ENCODE measurements around the gene CCDC57. TPM values are rescaled to one million over a fixed set of nuclear protein-coding genes. Genes with fewer than 3 reads are reported as not detected.
A peak's percentile ranks its signal among the peaks of the same experiment; 100 is the strongest.

The CCDC57 gene
- total and polyA plus RNA-seq, 9 of the 15 experiments (the other 6 are each of a cell fraction or from before 2014, with no cell fraction given), result 0.83 to 36.2 (median 13.6) TPM

GRCh38 chr17:82229698-82230608 is 17.3 kb upstream of the CCDC57 start:
- no peak for ATAC-seq
- BruUV-seq (replicated peaks), result no TSS peak
- H3K4me1 ChIP-seq (replicated peaks in 1 of 2; ENCODE audit: control insufficient read depth in 2 of 2, insufficient read depth in 2 of 2, low read length in 2 of 2), result peaks cover 26 to 91% of the 10 kb centered on the region in 2 experiments
- TF ChIP-seq NR0B1 (IDR thresholded peaks at IDR 0.05; ENCODE audit: partially characterized antibody), result no peak
- TF ChIP-seq MED1 (CRISPR knock-in tag; IDR thresholded peaks at IDR 0.05; ENCODE audit: borderline replicate concordance), result no peak
- 0 out of 2 replicates have a peak, but pooled peaks have one; percentile 27 for TF ChIP-seq ZNF197 (CRISPR knock-in tag; IDR thresholded peaks at IDR 0.05; ENCODE audit: low read depth)
- no peak for TF ChIP-seq FIP1L1 (IDR thresholded peaks at IDR 0.05; ENCODE audit: low read depth, low read length, poor library complexity, severe bottlenecking)
- no peak for TF ChIP-seq TRIM25 (IDR thresholded peaks at IDR 0.05; ENCODE audit: borderline replicate concordance)
- TF ChIP-seq NR4A1 (CRISPR knock-in tag; IDR thresholded peaks at IDR 0.05), result no peak
- TF ChIP-seq NR4A1 (tag; IDR thresholded peaks at IDR 0.05), result 0 out of 2 replicates have a peak, but pooled peaks have one; percentile 20
- TF ChIP-seq CHD4 (IDR thresholded peaks at IDR 0.05; ENCODE audit: insufficient read depth, insufficient replicate concordance, low read depth, low read length, poor library complexity, severe bottlenecking), result no peak
- 0 out of 2 replicates have a peak, but pooled peaks have one; percentile 3 for TF ChIP-seq KAT7 (CRISPR knock-in tag; IDR thresholded peaks at IDR 0.05; ENCODE audit: borderline replicate concordance)
- no peak for TF ChIP-seq ZHX1 (conservative IDR thresholded peaks at IDR 0.05; ENCODE audit: low read length)
- TF ChIP-seq ZNF655 (CRISPR knock-in tag; IDR thresholded peaks at IDR 0.05), result no peak

More at GRCh38 chr17:82229698-82230608, 17.3 kb upstream of the CCDC57 start:
- intact Hi-C loops (cut with micrococcal nuclease) (no loop called here), in situ Hi-C loops (cut with MboI) (no loop called here)
- Histone ChIP-seq H3K9me3 (replicated peaks; ENCODE audit: control insufficient read depth, insufficient read depth, low read depth, low read length) (no peaks in the 10 kb centered on the region), H3K4me3 (peak overlapping the region; percentile 40; the same call in 1 of the 2 replicates), H3K27me3 (ENCODE audit: control insufficient read depth in 2 of 2, insufficient read depth in 2 of 2, low read length in 2 of 2) (no peaks in the 10 kb centered on the region), H3K27ac (ENCODE audit: extremely low read depth, low read depth, low read length) (peak overlapping the region; percentile 70), H3K9ac (ENCODE audit: insufficient read depth in 1 of 2, low read depth in 2 of 2, low read length in 2 of 2) (peak overlapping the region; percentile 61 to 85), H3K79me2 (ENCODE audit: control insufficient read depth, insufficient read depth, low read length) (no peaks in the 10 kb centered on the region; the same call in 2 of the 3 replicates), H2AFZ (ENCODE audit: low read depth, low read length) (0 out of 2 replicates have a peak overlapping the region, but pooled peaks have one; percentile 68), H4K20me1 (replicated peaks; ENCODE audit: control insufficient read depth, insufficient read depth, low read length) (no peaks in the 10 kb centered on the region), H3K4me2 (ENCODE audit: insufficient read depth, low read length) (peak overlapping the region; percentile 24; the same call in 1 of the 2 replicates), H3K9me1 (ENCODE audit: control insufficient read depth, insufficient read depth, low read length) (no peaks in the 10 kb centered on the region), H3K36me3 (ENCODE audit: control insufficient read depth, insufficient read depth, low read length) (no peaks in the 10 kb centered on the region)
- FAIRE-seq (no peak), DNase-seq (ENCODE audit: extremely low read depth in 1 of 4, low spot score in 3 of 4) (no peak)
- WGBS (ENCODE audit: insufficient coverage, low coverage, missing lambda C conversion rate), result 81% methylated on average over 20 of the region's 28 CpGs
- CTCF ChIA-PET (ENCODE audit: low intra/inter-chr PET ratio), result no interaction called here
- POLR2A ChIA-PET, result interaction anchor here (0.6 to 1.0 kb wide), 5 partner anchors 9 to 727 kb away, joined by 3 read pairs; no protein-coding TSS in a partner anchor
